Stimulated activated CD4-positive, alpha-beta T cell treated with anti-CD3 and anti-CD28 coated beads, Interleukin-12 subunit alpha, Interleukin-12 subunit beta, amount 100 ng/mL, for 4 hours (primary cell): ENCODE measurements around the gene AASDHPPT.

ENCODE experiments used
- DNase-seq: peaks from one replicate; pipeline ENCODE4 v3.0.0-alpha.2; 2020

The AASDHPPT gene

GRCh38 chr11:106086850-106087249 is 9.4 kb downstream of the AASDHPPT start:
- no peak for DNase-seq

GRCh38 chr11:106087815-106088435 is 10.5 kb downstream of the AASDHPPT start:
- peak; percentile 27 for DNase-seq

- DNase-seq = no peak
Measured at GRCh38 chr11:106088896-106089295, 11.4 kb downstream of the AASDHPPT start.

GRCh38 chr11:106091480-106092123 is 14.1 kb downstream of the AASDHPPT start:
- peak; percentile 7 for DNase-seq

GRCh38 chr11:106092446-106092845 is 15.0 kb downstream of the AASDHPPT start:
- DNase-seq = no peak

- no peak for DNase-seq
Measured at GRCh38 chr11:106098893-106099553, 21.6 kb downstream of the AASDHPPT start.

- DNase-seq = no peak
Measured at GRCh38 chr11:106101370-106101769, 23.9 kb downstream of the AASDHPPT start.

GRCh38 chr11:106101819-106102218 is 24.4 kb downstream of the AASDHPPT start:
- DNase-seq = no peak

- no peak for DNase-seq
Measured at GRCh38 chr11:106105986-106106385, 28.5 kb downstream of the AASDHPPT start.

GRCh38 chr11:106121570-106122320 is 44.3 kb downstream of the AASDHPPT start:
- no peak for DNase-seq

GRCh38 chr11:106127604-106128003 is 50.1 kb downstream of the AASDHPPT start:
- DNase-seq = no peak

- DNase-seq = no peak
Measured at GRCh38 chr11:106128740-106129139, 51.3 kb downstream of the AASDHPPT start.

- DNase-seq = no peak
Measured at GRCh38 chr11:106131998-106132397, 54.5 kb downstream of the AASDHPPT start.

GRCh38 chr11:106132582-106133354 is 55.3 kb downstream of the AASDHPPT start:
- DNase-seq = no peak

GRCh38 chr11:106133529-106133928 is 56.1 kb downstream of the AASDHPPT start:
- no peak for DNase-seq

GRCh38 chr11:106137061-106137460 is 59.6 kb downstream of the AASDHPPT start:
- no peak for DNase-seq

GRCh38 chr11:106137758-106138157 is 60.3 kb downstream of the AASDHPPT start:
- DNase-seq = no peak
